Ishikawa (cell line): Measurements from ENCODE around the gene LAPTM5.

ENCODE experiments used
- CEBPB ChIP-seq: IDR thresholded peaks from 2 replicates; pipeline ENCODE4 v1.6.1; 2012
- CREB1 ChIP-seq: IDR thresholded peaks from 2 replicates; pipeline ENCODE4 v1.6.1; 2012; ENCODE audit warnings: low read depth
- EGR1 ChIP-seq: IDR thresholded peaks from 2 replicates; pipeline ENCODE4 v1.6.1; 2012
- EP300 ChIP-seq: IDR thresholded peaks from 2 replicates; pipeline ENCODE4 v1.6.1; 2012; ENCODE audit warnings: borderline replicate concordance
- FOXM1 ChIP-seq: IDR thresholded peaks from 2 replicates; pipeline ENCODE4 v1.6.1; 2012; ENCODE audit warnings: low read depth, borderline replicate concordance
- RAD21 ChIP-seq: IDR thresholded peaks from 2 replicates; pipeline ENCODE4 v1.6.1; 2012; ENCODE audit warnings: low read depth
- TAF1 ChIP-seq: IDR thresholded peaks from 2 replicates; pipeline ENCODE4 v1.6.1; 2012; ENCODE audit warnings: low read depth, mild to moderate bottlenecking
- TCF12 ChIP-seq: IDR thresholded peaks from 2 replicates; pipeline ENCODE4 v1.6.1; 2012; ENCODE audit warnings: low read depth
- YY1 ChIP-seq: IDR thresholded peaks from 2 replicates; pipeline ENCODE4 v1.6.1; 2012; ENCODE audit warnings: low read depth
- ZBTB7A ChIP-seq: IDR thresholded peaks from 2 replicates; pipeline ENCODE4 v1.6.1; 2012; ENCODE audit warnings: low read depth
- TF ChIP-seq, protein P1 (sequence below): IDR thresholded peaks from 2 replicates; pipeline ENCODE4 v1.6.1; 2012
- TF ChIP-seq, protein P2 (sequence below): IDR thresholded peaks from 2 replicates; pipeline ENCODE4 v1.6.1; 2012; ENCODE audit warnings: low read depth, mild to moderate bottlenecking
- TF ChIP-seq, protein P3 (sequence below): IDR thresholded peaks from 2 replicates; pipeline ENCODE4 v1.6.1; 2012

DNA sequence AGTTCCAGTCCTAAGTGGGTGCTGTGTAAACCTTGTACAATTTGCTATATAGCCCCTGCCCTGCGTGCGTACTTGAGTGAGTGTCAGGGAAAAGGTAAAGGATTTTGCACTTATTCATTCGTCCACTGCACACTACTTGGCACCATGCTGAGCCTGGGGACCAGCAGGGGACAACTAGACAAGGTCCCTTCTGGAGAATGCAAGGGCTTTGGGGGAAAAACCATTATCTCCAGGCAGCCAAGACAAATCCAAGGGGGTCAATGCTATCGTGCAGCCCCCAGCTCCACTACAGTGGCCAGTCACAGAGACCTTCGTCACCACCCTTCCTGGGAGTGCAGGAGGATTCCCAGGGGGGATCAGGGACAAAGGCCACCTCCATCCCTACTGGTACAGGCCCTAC is 73.9 kb downstream of the LAPTM5 start:
- TF ChIP-seq EGR1 = no peak
- TF ChIP-seq ZBTB7A = no peak
- TF ChIP-seq, protein P1, sequence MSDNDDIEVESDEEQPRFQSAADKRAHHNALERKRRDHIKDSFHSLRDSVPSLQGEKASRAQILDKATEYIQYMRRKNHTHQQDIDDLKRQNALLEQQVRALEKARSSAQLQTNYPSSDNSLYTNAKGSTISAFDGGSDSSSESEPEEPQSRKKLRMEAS = no peak
- no peak for TF ChIP-seq EP300
- no peak for TF ChIP-seq RAD21
- TF ChIP-seq CREB1 = no peak
- TF ChIP-seq, protein P2, sequence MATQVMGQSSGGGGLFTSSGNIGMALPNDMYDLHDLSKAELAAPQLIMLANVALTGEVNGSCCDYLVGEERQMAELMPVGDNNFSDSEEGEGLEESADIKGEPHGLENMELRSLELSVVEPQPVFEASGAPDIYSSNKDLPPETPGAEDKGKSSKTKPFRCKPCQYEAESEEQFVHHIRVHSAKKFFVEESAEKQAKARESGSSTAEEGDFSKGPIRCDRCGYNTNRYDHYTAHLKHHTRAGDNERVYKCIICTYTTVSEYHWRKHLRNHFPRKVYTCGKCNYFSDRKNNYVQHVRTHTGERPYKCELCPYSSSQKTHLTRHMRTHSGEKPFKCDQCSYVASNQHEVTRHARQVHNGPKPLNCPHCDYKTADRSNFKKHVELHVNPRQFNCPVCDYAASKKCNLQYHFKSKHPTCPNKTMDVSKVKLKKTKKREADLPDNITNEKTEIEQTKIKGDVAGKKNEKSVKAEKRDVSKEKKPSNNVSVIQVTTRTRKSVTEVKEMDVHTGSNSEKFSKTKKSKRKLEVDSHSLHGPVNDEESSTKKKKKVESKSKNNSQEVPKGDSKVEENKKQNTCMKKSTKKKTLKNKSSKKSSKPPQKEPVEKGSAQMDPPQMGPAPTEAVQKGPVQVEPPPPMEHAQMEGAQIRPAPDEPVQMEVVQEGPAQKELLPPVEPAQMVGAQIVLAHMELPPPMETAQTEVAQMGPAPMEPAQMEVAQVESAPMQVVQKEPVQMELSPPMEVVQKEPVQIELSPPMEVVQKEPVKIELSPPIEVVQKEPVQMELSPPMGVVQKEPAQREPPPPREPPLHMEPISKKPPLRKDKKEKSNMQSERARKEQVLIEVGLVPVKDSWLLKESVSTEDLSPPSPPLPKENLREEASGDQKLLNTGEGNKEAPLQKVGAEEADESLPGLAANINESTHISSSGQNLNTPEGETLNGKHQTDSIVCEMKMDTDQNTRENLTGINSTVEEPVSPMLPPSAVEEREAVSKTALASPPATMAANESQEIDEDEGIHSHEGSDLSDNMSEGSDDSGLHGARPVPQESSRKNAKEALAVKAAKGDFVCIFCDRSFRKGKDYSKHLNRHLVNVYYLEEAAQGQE = no peak
- TF ChIP-seq TCF12 = no peak
- no peak for TF ChIP-seq FOXM1
- TF ChIP-seq YY1 = no peak
- no peak for TF ChIP-seq TAF1
- TF ChIP-seq CEBPB = no peak
- TF ChIP-seq, protein P3, sequence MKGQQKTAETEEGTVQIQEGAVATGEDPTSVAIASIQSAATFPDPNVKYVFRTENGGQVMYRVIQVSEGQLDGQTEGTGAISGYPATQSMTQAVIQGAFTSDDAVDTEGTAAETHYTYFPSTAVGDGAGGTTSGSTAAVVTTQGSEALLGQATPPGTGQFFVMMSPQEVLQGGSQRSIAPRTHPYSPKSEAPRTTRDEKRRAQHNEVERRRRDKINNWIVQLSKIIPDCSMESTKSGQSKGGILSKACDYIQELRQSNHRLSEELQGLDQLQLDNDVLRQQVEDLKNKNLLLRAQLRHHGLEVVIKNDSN = no peak
